H1 (cell line): ENCODE data around the gene MRM2. TPM values are rescaled to one million over a fixed set of nuclear protein-coding genes. Genes with fewer than 3 reads are reported as not detected.

Source experiments
- CTCF ChIA-PET: fragments of 300-600 bp; sonication (Branson Sonifier 250); formaldehyde crosslinking; loops from one replicate; lab custom pipeline; 2021; ENCODE audit not compliant: partially characterized antibody; lab: Charles Lee
- POLR2A ChIA-PET: fragments of 300-600 bp; sonication (Branson Sonifier 250); formaldehyde crosslinking; loops from one replicate; lab custom pipeline; 2021; ENCODE audit warnings: inconsistent platforms; ENCODE audit not compliant: partially characterized antibody; lab: Charles Lee
- DNase-seq, 2 experiments: peaks; one replicate each; pipeline versions ENCODE4 v3.0.0 to v3.0.0-alpha.2; 2010 to 2022; ENCODE audit warnings: low spot score in 2 of 2, low read depth in 1 of 2, mixed read lengths in 1 of 2
- FAIRE-seq: peaks from 2 replicates; lab custom pipeline; 2011; peaks lifted over from hg19 to GRCh38; lab: Jason Lieb, UNC
- H2AFZ ChIP-seq: 2 replicates; pipeline ENCODE4 v1.8.1; 2012; ENCODE audit warnings: low read length, inconsistent platforms
- H2AK5ac ChIP-seq: 2 replicates; pipeline ENCODE4 v1.6.1; 2013; ENCODE audit warnings: low read depth, low read length
- H2BK120ac ChIP-seq: replicated peaks from 2 replicates; pipeline ENCODE3; 2013; ENCODE audit warnings: low read depth, low read length, inconsistent platforms
- H2BK12ac ChIP-seq: 2 replicates; pipeline ENCODE4 v1.6.1; 2013; ENCODE audit warnings: low read depth, low read length
- H2BK15ac ChIP-seq: 2 replicates; pipeline ENCODE4 v1.6.1; 2013; ENCODE audit warnings: low read length
- H2BK20ac ChIP-seq: 2 replicates; pipeline ENCODE4 v1.6.1; 2013; ENCODE audit warnings: low read length
- H2BK5ac ChIP-seq: 2 replicates; pipeline ENCODE4 v1.6.1; 2013; ENCODE audit warnings: low read depth, low read length
- H3K14ac ChIP-seq: 2 replicates; pipeline ENCODE4 v1.6.1; 2013; ENCODE audit warnings: inconsistent platforms; ENCODE audit not compliant: insufficient read length
- H3K18ac ChIP-seq: 2 replicates; pipeline ENCODE4 v1.6.1; 2013; ENCODE audit warnings: low read length; ENCODE audit errors: extremely low read depth
- H3K23ac ChIP-seq: 2 replicates; pipeline ENCODE4 v1.6.1; 2013; ENCODE audit warnings: inconsistent platforms; ENCODE audit not compliant: insufficient read length
- H3K23me2 ChIP-seq: 2 replicates; pipeline ENCODE4 v1.6.1; 2013; ENCODE audit warnings: low read depth, low read length
- H3K27ac ChIP-seq: 2 replicates; pipeline ENCODE4 v1.6.1; 2011; ENCODE audit warnings: low read depth, low read length, inconsistent platforms
- H3K27me3 ChIP-seq, 4 experiments: replicated peaks in 1 of 4; 1 replicate in 1 of 4; 2 replicates in 3 of 4; pipeline versions ENCODE4 v1.6.1 to v1.8.1; 2011 to 2013; ENCODE audit warnings: low read length in 3 of 4, mild to moderate bottlenecking in 3 of 4, inconsistent platforms in 2 of 4, mixed read lengths in 2 of 4, moderate library complexity in 1 of 4; ENCODE audit not compliant: control insufficient read depth in 3 of 4, insufficient read depth in 3 of 4; ENCODE audit errors: extremely low read depth in 1 of 4
- H3K36me3 ChIP-seq, 4 experiments: 2 replicates each; pipeline versions ENCODE4 v1.6.1 to v1.8.1; 2011 to 2013; ENCODE audit warnings: mild to moderate bottlenecking in 4 of 4, low read length in 3 of 4, moderate library complexity in 2 of 4, control low read depth in 1 of 4, inconsistent platforms in 1 of 4; ENCODE audit not compliant: insufficient read depth in 4 of 4, control insufficient read depth in 2 of 4
- H3K4ac ChIP-seq: replicated peaks from 2 replicates; pipeline ENCODE3; 2013; ENCODE audit warnings: low read length, low read depth, mixed read lengths, inconsistent platforms; ENCODE audit not compliant: insufficient read length
- H3K4me1 ChIP-seq, 4 experiments: replicated peaks in 1 of 4; 1 replicate in 1 of 4; 2 replicates in 3 of 4; pipeline versions ENCODE4 v1.6.1 to v1.8.1; 2011 to 2013; ENCODE audit warnings: low read length in 3 of 4, inconsistent platforms in 2 of 4, mixed read lengths in 1 of 4; ENCODE audit not compliant: insufficient read depth in 4 of 4, control insufficient read depth in 3 of 4
- H3K4me2 ChIP-seq, 2 experiments: 2 replicates each; pipeline versions ENCODE4 v1.6.1 to v1.8.1; 2011 to 2013; ENCODE audit warnings: low read depth in 2 of 2, low read length in 2 of 2, control low read depth in 1 of 2, inconsistent platforms in 1 of 2, mild to moderate bottlenecking in 1 of 2; ENCODE audit not compliant: insufficient read depth in 1 of 2
- H3K4me3 ChIP-seq, 4 experiments: fragments of 200-600, 300-600 bp in 1 of 4; sonication (generic), shearing (Covaris generic), sonication (Bioruptor Twin) in 1 of 4; 2 replicates each; pipeline versions ENCODE4 v1.5.1 to v1.8.1; 2011 to 2016; ENCODE audit warnings: low read length in 4 of 4, low read depth in 3 of 4, control low read depth in 2 of 4, inconsistent platforms in 2 of 4, mild to moderate bottlenecking in 2 of 4, mixed read lengths in 1 of 4, moderate library complexity in 1 of 4; ENCODE audit not compliant: insufficient read depth in 2 of 4; ENCODE audit errors: extremely low read depth in 1 of 4
- H3K56ac ChIP-seq: replicated peaks from 2 replicates; pipeline ENCODE3; 2013; ENCODE audit warnings: low read depth, mild to moderate bottlenecking, mixed read lengths, low read length, inconsistent platforms; ENCODE audit not compliant: insufficient read length
- H3K79me1 ChIP-seq: 2 replicates; pipeline ENCODE4 v1.6.1; 2013; ENCODE audit warnings: low read depth, low read length, control low read depth
- H3K79me2 ChIP-seq, 2 experiments: 2 replicates each; pipeline versions ENCODE4 v1.6.1 to v1.8.1; 2012 to 2013; ENCODE audit warnings: low read length in 2 of 2, mild to moderate bottlenecking in 2 of 2, inconsistent platforms in 1 of 2; ENCODE audit not compliant: insufficient read depth in 2 of 2, control insufficient read depth in 1 of 2
- H3K9ac ChIP-seq, 4 experiments: replicated peaks in 1 of 4; 1 replicate in 1 of 4; 2 replicates in 3 of 4; pipeline versions ENCODE4 v1.6.1 to v1.8.1; 2011 to 2013; ENCODE audit warnings: low read depth in 3 of 4, low read length in 3 of 4, control low read depth in 2 of 4, mild to moderate bottlenecking in 2 of 4, moderate library complexity in 2 of 4, inconsistent platforms in 1 of 4; ENCODE audit errors: extremely low read depth in 1 of 4
- H3K9me3 ChIP-seq, 2 experiments: 2 replicates each; pipeline versions ENCODE4 v1.6.1 to v1.8.1; 2012 to 2013; ENCODE audit warnings: mild to moderate bottlenecking in 2 of 2, moderate library complexity in 2 of 2, control low read depth in 1 of 2, inconsistent platforms in 1 of 2, low read depth in 1 of 2, low read length in 1 of 2, mixed read lengths in 1 of 2; ENCODE audit not compliant: insufficient read depth in 2 of 2
- H4K20me1 ChIP-seq, 2 experiments: replicated peaks in 1 of 2; 2 replicates each; pipeline versions ENCODE3 to v1.8.1; 2011 to 2013; ENCODE audit warnings: inconsistent platforms in 2 of 2, low read length in 2 of 2, mild to moderate bottlenecking in 1 of 2; ENCODE audit not compliant: insufficient read depth in 2 of 2, control insufficient read depth in 1 of 2
- H4K5ac ChIP-seq: 2 replicates; pipeline ENCODE4 v1.6.1; 2013; ENCODE audit warnings: low read length, low read depth, mixed read lengths, inconsistent platforms; ENCODE audit not compliant: insufficient read length
- H4K8ac ChIP-seq: 2 replicates; pipeline ENCODE4 v1.8.0; 2013; ENCODE audit warnings: mild to moderate bottlenecking, moderate library complexity, low read length, inconsistent platforms; ENCODE audit not compliant: insufficient read depth; ENCODE audit errors: extremely low read depth
- H4K91ac ChIP-seq: replicated peaks from 2 replicates; pipeline ENCODE3; 2013; ENCODE audit warnings: low read length, mixed read lengths, inconsistent platforms; ENCODE audit not compliant: insufficient read length
- BACH1 ChIP-seq: IDR thresholded peaks from 2 replicates; pipeline ENCODE4 v1.6.1; 2012; ENCODE audit warnings: low read length, improper control_type of control experiment
- CTCF ChIP-seq, 3 experiments: IDR thresholded peaks; 1 replicate in 2 of 3; 2 replicates in 1 of 3; pipeline versions ENCODE4 v1.5.1 to v1.6.1; 2011; ENCODE audit warnings: low read length in 3 of 3, mild to moderate bottlenecking in 3 of 3, inconsistent platforms in 2 of 3, low read depth in 1 of 3, moderate library complexity in 1 of 3; ENCODE audit not compliant: insufficient read depth in 1 of 3; ENCODE audit errors: control extremely low read depth in 1 of 3
- EP300 ChIP-seq, 2 experiments: IDR thresholded peaks; 1 replicate in 1 of 2; 2 replicates in 1 of 2; pipeline ENCODE4 v1.6.1; 2011 to 2012; ENCODE audit warnings: low read depth in 2 of 2, low read length in 2 of 2, mild to moderate bottlenecking in 2 of 2, borderline replicate concordance in 1 of 2, inconsistent platforms in 1 of 2, moderate library complexity in 1 of 2
- HDAC6 ChIP-seq: IDR thresholded peaks from one replicate; pipeline ENCODE4 v1.7.1; 2012; ENCODE audit warnings: low read depth, mild to moderate bottlenecking, inconsistent platforms, low read length, moderate library complexity
- JUN ChIP-seq: IDR thresholded peaks from 2 replicates; pipeline ENCODE4 v1.6.1; 2011; ENCODE audit warnings: low read depth, mild to moderate bottlenecking, improper control_type of control experiment, low read length
- JUND ChIP-seq: IDR thresholded peaks from 2 replicates; pipeline ENCODE4 v1.6.1; 2011; ENCODE audit warnings: mild to moderate bottlenecking, improper control_type of control experiment, low read length
- KDM1A ChIP-seq: fragments of 200-600, 300-600 bp; sonication (generic); IDR thresholded peaks from 2 replicates; pipeline ENCODE4 v1.7.1; 2016; ENCODE audit warnings: mild to moderate bottlenecking, low read length, borderline replicate concordance
- MAFK ChIP-seq: IDR thresholded peaks from 2 replicates; pipeline ENCODE4 v1.6.1; 2012; ENCODE audit warnings: low read depth, mild to moderate bottlenecking, improper control_type of control experiment, low read length
- RFX5 ChIP-seq: IDR thresholded peaks from 2 replicates; pipeline ENCODE4 v1.6.1; 2011; ENCODE audit warnings: low read depth, low read length, improper control_type of control experiment, borderline replicate concordance
- SIN3A ChIP-seq, 2 experiments: IDR thresholded peaks in 1 of 2; conservative IDR thresholded peaks in 1 of 2; 2 replicates each; pipeline ENCODE4 v1.6.1; 2011 to 2012; ENCODE audit warnings: low read length in 2 of 2, improper control_type of control experiment in 1 of 2, low read depth in 1 of 2, mild to moderate bottlenecking in 1 of 2
- ZNF274 ChIP-seq: IDR thresholded peaks from 2 replicates; pipeline ENCODE4 v1.7.0; 2012; ENCODE audit warnings: low read length, borderline replicate concordance; ENCODE audit errors: extremely low read depth
- WGBS, 2 experiments: shearing (Covaris generic) in 1 of 2; methylation state at CpG; one replicate each; pipeline versions ENCODE4 v1.1.6 to v1.1.7; 2013 to 2015; ENCODE audit warnings: low lambda C conversion rate in 2 of 2, mixed read lengths in 2 of 2, inconsistent platforms in 1 of 2, low coverage in 1 of 2, missing lambda C conversion rate in 1 of 2; ENCODE audit not compliant: insufficient replicate concordance in 2 of 2, insufficient coverage in 1 of 2, insufficient read length in 1 of 2; ENCODE audit errors: extremely low coverage in 1 of 2, missing lambda C conversion rate in 1 of 2; 5-methylcytosine and 5-hydroxymethylcytosine counted together
- polyA plus RNA-seq, 7 experiments: library from polyadenylated mRNA; depleted of rRNA in 3 of 7; stranded (reverse) in 5 of 7; unstranded in 2 of 7; fragments of >200 nt in 5 of 7; fragments of 200-250 nt in 2 of 7; gene quantifications; 1 replicate in 5 of 7; 2 replicates in 1 of 7; 4 replicates in 1 of 7; pipeline versions ENCODE4 v1.2.1 to v1.2.3, GENCODE V29; 2011 to 2013; ENCODE audit warnings: missing spikeins in 2 of 7, mixed read lengths in 2 of 7
- total RNA-seq: library from RNA; stranded (reverse); fragmentation: NEBNext Ultra II Directional; extraction: Animal tissue kit (Norgen Biotek cat#: 25700); gene quantifications from 2 replicates; pipeline ENCODE4 v1.2.1, GENCODE V29; 2021

Gene MRM2
- total and polyA plus RNA-seq, 2 of the 8 experiments (the other 6 are each of a cell fraction or from before 2014, with no cell fraction given): 17.2 to 38.6 TPM

DNA sequence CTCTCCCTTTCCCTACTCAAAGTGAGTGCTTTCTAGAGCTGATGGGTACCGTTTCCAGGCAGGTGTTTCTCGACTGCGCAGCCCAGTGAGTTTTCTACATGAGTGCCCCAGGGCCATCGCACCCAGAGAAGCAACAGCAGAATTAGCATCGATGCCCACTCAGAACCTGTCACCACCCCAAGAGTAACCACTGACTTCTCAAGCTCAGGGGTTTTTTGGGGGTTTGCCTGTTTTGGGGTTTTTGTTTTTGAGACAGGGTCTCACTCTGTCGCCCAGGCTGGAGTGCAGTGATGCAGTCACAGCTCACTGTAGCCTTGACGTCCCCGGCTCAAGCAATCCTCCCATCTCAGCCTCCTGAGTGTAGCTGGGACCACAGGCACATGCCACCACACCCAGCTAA lies 46.5 kb upstream of the MRM2 start:
- no peaks in the 10 kb centered on the region; a peak in 1 of 7 replicates for H3K27me3 ChIP-seq
- H3K9me3 ChIP-seq: no peaks in the 10 kb centered on the region; a peak in 1 of 4 replicates
- POLR2A ChIA-PET: interaction anchor here (1.1 to 2.1 kb wide), 2 partner anchors 13 to 49 kb away, joined by 4 to 8 read pairs; no protein-coding TSS in a partner anchor
- H2BK20ac ChIP-seq: no peak overlapping the region
- H4K91ac ChIP-seq: no peak overlapping the region
- H3K9ac ChIP-seq: no peak overlapping the region
- no peak overlapping the region for H3K14ac ChIP-seq
- H3K4me2 ChIP-seq: no peak overlapping the region
- H3K23ac ChIP-seq: no peak overlapping the region
- H3K56ac ChIP-seq: no peak overlapping the region
- H2BK12ac ChIP-seq: no peak overlapping the region
- H4K5ac ChIP-seq: no peak overlapping the region
- H2BK5ac ChIP-seq: no peak overlapping the region
- no peak overlapping the region for H3K4ac ChIP-seq
- H2BK120ac ChIP-seq: no peak overlapping the region
- no peak overlapping the region for H4K8ac ChIP-seq
- FAIRE-seq (no peak), DNase-seq (no peak)
- no peak overlapping the region for H2BK15ac ChIP-seq
- H3K36me3 ChIP-seq: no peaks in the 10 kb centered on the region
- 0 out of 2 replicates have a peak, but pooled peaks cover 6% of the 10 kb centered on the region for H3K79me1 ChIP-seq
- H4K20me1 ChIP-seq: peaks cover 0 to 6% of the 10 kb centered on the region in 2 experiments
- H3K23me2 ChIP-seq: no peaks in the 10 kb centered on the region; the same call in 1 of the 2 replicates
- H3K4me1 ChIP-seq: no peaks in the 10 kb centered on the region; a peak in 3 of 7 replicates
- H3K27ac ChIP-seq: no peak overlapping the region
- H3K79me2 ChIP-seq: peaks cover 0 to 2% of the 10 kb centered on the region in 2 experiments; a peak in 1 of 4 replicates
- H2AK5ac ChIP-seq: no peak overlapping the region
- no peak overlapping the region for H3K4me3 ChIP-seq
- 97% methylated on average over 8 of the region's 8 CpGs; no CpG with 5 or more reads in 1 of the 2 experiments for WGBS, 2 experiments
- CTCF ChIA-PET: interaction anchor here (1.0 to 1.6 kb wide), 2 partner anchors 10 to 14 kb away, joined by 3 to 4 read pairs; no protein-coding TSS in a partner anchor
- H3K18ac ChIP-seq: no peak overlapping the region
- no peak overlapping the region for H2AFZ ChIP-seq
- no peak for TF ChIP-seq ZNF274
- TF ChIP-seq RFX5: no peak
- no peak for TF ChIP-seq SIN3A (conservative IDR thresholded peaks at IDR 0.05 in 1 of 2, IDR thresholded peaks at IDR 0.05 in 1 of 2; ENCODE audit: low read depth in 1 of 2, low read length in 2 of 2)
- no peak for TF ChIP-seq EP300 (IDR thresholded peaks at IDR 0.05; ENCODE audit: borderline replicate concordance in 1 of 2, low read depth in 2 of 2, low read length in 2 of 2)
- TF ChIP-seq JUN: no peak
- no peak for TF ChIP-seq BACH1
- no peak for TF ChIP-seq MAFK
- no peak for TF ChIP-seq CTCF (IDR thresholded peaks at IDR 0.05; ENCODE audit: control extremely low read depth in 1 of 3, insufficient read depth in 1 of 3, low read depth in 1 of 3, low read length in 3 of 3)
- no peak for TF ChIP-seq HDAC6
- TF ChIP-seq JUND: no peak
- TF ChIP-seq KDM1A: no peak
